GM12873 (cell line): ENCODE measurements around the gene LMX1B.

Experiments
- TF ChIP-seq, protein P1 (sequence below): IDR thresholded peaks from 2 replicates; pipeline ENCODE4 v1.5.1; 2012; ENCODE audit warnings: low read depth, mild to moderate bottlenecking, moderate library complexity, low read length, control low read depth; ENCODE audit not compliant: insufficient read depth; ENCODE audit errors: missing control alignments

The LMX1B gene

DNA sequence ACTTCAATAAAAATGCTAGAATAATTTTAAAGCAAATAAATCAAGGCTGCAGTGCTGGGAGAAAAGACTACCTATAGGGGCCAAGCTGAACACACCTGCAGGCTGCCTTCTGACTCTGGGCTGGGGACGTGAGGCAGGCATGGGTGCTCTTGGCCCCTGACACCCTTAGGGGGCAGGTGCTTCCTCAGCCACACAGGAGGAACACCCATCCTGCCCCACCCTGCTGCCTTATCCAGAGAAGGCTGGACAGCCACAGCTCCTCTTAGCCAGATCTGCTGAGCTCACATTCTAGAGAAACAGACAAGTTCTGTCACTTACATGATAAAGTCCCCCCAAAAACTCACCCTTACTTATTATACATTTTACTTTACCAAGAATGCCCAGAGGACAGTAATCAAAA lies 6.6 kb upstream of the LMX1B start:
- TF ChIP-seq, protein P1, sequence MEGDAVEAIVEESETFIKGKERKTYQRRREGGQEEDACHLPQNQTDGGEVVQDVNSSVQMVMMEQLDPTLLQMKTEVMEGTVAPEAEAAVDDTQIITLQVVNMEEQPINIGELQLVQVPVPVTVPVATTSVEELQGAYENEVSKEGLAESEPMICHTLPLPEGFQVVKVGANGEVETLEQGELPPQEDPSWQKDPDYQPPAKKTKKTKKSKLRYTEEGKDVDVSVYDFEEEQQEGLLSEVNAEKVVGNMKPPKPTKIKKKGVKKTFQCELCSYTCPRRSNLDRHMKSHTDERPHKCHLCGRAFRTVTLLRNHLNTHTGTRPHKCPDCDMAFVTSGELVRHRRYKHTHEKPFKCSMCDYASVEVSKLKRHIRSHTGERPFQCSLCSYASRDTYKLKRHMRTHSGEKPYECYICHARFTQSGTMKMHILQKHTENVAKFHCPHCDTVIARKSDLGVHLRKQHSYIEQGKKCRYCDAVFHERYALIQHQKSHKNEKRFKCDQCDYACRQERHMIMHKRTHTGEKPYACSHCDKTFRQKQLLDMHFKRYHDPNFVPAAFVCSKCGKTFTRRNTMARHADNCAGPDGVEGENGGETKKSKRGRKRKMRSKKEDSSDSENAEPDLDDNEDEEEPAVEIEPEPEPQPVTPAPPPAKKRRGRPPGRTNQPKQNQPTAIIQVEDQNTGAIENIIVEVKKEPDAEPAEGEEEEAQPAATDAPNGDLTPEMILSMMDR = no peak

GRCh38 chr9:126607731-126608130 lies 6.0 kb upstream of the LMX1B start:
- TF ChIP-seq, protein P1 = no peak

- TF ChIP-seq, protein P1 = no peak
These were observed 5.2 kb upstream of the LMX1B start for GRCh38 chr9:126608551-126608950.

- TF ChIP-seq, protein P1 = no peak
These were observed 4.5 kb upstream of the LMX1B start for GRCh38 chr9:126609191-126609590.

GRCh38 chr9:126609711-126610388 lies 3.9 kb upstream of the LMX1B start:
- TF ChIP-seq, protein P1 = no peak

DNA sequence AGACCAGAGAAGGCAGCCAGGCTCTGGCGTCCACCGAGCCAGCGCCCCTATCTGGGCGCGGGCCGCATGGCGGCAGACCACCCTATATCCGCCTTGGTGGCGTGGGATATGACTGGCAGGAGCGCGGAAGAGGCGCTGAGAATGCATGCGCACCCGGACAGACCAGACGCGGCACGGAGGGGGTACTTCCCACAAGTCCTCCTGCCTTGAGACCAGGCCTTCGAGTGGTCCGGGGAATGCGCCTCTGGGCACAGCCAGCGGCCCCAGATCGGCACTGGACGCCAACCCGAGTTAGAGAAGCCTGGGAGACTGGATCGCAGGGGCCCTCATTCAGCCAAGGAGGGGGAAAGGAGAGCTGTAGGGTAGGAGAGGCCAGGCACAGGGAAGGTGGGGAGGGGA lies 2.5 kb upstream of the LMX1B start:
- TF ChIP-seq, protein P1 = no peak

DNA sequence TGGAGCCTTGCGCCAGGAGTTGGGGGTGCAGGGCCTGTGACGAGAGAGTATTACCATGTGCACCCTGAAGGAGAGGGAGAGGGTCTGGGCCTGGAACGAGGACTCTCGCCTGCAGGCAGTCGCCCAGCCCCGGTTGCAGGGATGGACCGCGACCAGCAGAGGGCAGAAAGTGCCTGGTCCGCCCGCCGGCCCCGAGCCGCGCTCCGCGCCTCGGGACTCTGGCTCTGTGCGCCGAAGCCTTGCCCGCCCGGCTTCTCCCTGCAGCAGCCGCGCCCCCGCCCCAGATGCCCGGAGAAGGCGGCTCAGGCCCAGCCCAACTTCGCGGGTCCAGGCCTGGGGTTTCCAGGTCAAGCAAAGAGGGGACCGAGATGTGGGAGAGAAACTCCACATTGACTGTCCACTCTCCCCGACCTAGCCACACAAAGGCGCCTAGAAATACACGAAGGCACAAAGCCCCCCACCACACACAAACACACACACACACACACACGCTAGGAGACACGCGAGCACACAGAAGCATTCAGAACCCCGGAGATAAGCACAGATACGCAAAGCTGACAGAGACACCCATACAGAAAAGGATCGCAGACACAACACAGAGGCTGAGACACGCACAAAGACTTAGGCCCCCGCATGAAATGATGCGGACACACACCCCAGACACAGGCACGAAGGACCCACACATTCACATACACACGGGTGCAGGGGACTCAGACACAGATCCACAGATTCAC lies 2.0 kb upstream of the LMX1B start:
- TF ChIP-seq, protein P1 = peak; percentile 86
